ENCODE measurements around the gene MYT1. TPM values are rescaled to one million over a fixed set of nuclear protein-coding genes. Genes with fewer than 3 reads are reported as not detected.

Gene MYT1
- total RNA-seq, 1 experiment from 2014 or later, result 0.69 TPM

DNA sequence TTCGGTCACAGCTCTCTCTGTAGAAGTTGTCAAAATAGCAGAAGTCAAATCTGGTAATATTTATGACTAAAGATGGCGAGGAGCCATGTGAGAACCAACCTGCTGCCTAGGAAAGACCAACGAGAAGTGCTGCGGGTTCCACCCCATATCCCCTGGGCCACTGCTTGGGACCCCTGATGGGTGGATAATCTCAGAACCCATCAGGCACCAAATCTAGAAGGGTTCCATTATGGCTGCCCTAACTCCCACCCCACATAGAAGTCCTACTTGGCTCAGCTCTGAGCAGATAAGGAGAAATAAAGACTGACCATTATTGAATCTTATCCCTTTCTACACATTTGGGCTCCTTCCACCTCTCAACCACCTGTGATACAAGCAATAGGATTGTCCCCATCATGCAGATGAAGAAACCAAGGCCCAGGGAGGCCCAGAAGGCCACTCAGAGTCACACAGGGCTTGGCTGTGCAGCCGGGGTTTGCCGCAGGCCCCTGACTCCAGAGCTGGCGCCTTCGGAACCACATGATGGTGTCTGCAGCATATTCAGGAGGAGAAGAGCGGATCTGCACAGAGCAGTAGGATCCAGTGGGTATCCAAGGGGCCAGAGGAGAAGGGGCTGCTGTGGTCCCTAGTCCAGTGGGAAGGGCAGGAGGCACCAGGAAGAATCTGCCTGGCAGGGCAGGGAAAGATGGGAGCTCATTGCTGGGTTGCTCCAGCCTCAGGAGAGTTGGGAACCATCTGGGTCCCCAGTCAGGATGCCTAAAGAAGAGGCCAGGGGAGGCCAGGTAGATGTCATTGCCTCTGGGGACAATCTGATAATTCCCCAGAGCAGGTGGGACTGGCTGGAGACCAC, 81.7 kb downstream of the MYT1 start:
- DNase-seq, result no peak
- Histone ChIP-seq H3K27me3 (ENCODE audit: control insufficient read depth, insufficient read depth, low read length) (no peaks in the 10 kb centered on the region), H3K36me3 (replicated peaks; ENCODE audit: control insufficient read depth, insufficient read depth, low read length) (no peaks in the 10 kb centered on the region), H3K4me3 (ENCODE audit: insufficient read depth, low read depth, low read length) (no peak overlapping the region)

DNA sequence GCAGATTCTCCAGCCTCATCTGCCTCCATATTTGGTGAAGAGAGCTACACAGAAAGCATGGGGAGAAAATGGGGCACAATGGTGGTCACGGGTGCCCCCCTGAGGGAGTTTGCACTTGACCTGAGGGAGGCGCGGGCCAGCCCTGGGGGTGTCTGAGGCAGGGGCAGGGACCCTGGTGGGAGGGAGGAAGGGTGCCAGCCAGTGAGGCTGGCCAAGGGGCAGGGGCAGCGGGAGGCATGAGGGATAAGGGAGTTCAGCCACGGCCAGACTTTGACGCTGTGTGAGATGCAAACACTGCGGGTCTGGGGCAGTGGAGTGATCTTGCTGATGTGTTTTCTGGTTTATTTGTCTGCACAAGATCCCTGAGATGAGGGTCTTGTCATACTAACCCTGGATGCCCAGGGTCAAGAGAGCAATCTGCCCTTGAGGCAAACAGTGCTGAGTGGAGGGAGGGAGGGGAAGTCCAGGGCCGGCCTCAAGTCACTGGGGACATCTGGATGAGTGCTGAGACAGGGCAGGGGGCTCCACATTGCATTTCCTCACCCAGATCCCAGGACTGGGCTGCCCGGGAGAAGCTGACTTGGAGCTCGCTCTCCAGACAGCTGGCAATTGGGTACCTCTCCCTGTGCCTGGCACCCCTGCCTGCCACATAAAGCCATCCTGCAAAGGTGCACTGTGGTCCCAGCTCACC, 82.5 kb downstream of the MYT1 start:
- H3K36me3 ChIP-seq (replicated peaks; ENCODE audit: control insufficient read depth, insufficient read depth, low read length), result no peaks in the 10 kb centered on the region
- no peaks in the 10 kb centered on the region for H3K27me3 ChIP-seq (ENCODE audit: control insufficient read depth, insufficient read depth, low read length)
- no peak overlapping the region for H3K4me3 ChIP-seq (ENCODE audit: insufficient read depth, low read depth, low read length)
- peak; percentile 39 for DNase-seq

GRCh38 chr20:64247307-64247618, 83.0 kb downstream of the MYT1 start:
- no peak overlapping the region for H3K4me3 ChIP-seq (ENCODE audit: insufficient read depth, low read depth, low read length)
- H3K27me3 ChIP-seq (ENCODE audit: control insufficient read depth, insufficient read depth, low read length), result no peaks in the 10 kb centered on the region
- peak; percentile 35 for DNase-seq
- H3K36me3 ChIP-seq (replicated peaks; ENCODE audit: control insufficient read depth, insufficient read depth, low read length), result no peaks in the 10 kb centered on the region

GRCh38 chr20:64247970-64248841, 84.0 kb downstream of the MYT1 start:
- Histone ChIP-seq H3K27me3 (ENCODE audit: control insufficient read depth, insufficient read depth, low read length) (no peaks in the 10 kb centered on the region), H3K4me3 (ENCODE audit: insufficient read depth, low read depth, low read length) (no peak overlapping the region), H3K36me3 (replicated peaks; ENCODE audit: control insufficient read depth, insufficient read depth, low read length) (no peaks in the 10 kb centered on the region)
- DNase-seq, result peak; percentile 63

GRCh38 chr20:64250027-64250426, 85.8 kb downstream of the MYT1 start:
- Histone ChIP-seq H3K36me3 (replicated peaks; ENCODE audit: control insufficient read depth, insufficient read depth, low read length) (no peaks in the 10 kb centered on the region), H3K4me3 (ENCODE audit: insufficient read depth, low read depth, low read length) (no peak overlapping the region), H3K27me3 (ENCODE audit: control insufficient read depth, insufficient read depth, low read length) (no peaks in the 10 kb centered on the region)
- no peak for DNase-seq

DNA sequence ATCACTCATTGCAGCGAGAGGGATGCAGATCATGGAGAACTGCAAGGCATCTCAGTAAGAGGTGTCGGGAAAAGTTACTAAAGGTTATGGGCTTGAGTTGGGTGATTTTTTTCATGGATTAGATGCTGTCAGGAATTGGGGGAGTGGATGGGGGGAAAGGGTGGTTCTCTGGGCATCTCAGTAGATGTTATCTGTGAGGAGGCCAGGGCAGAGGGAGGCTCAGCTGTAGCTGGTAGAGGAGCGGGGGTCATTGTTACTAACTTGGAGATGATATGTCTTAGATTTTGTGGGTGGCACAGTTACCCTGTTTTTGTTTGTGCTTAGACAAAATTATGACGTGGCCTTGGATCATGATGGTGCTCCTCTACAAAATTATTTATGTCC, 88.7 kb downstream of the MYT1 start:
- H3K27me3 ChIP-seq (ENCODE audit: control insufficient read depth, insufficient read depth, low read length), result no peaks in the 10 kb centered on the region
- DNase-seq, result no peak
- no peak overlapping the region for H3K4me3 ChIP-seq (ENCODE audit: insufficient read depth, low read depth, low read length)
- H3K36me3 ChIP-seq (replicated peaks; ENCODE audit: control insufficient read depth, insufficient read depth, low read length), result no peaks in the 10 kb centered on the region

DNA sequence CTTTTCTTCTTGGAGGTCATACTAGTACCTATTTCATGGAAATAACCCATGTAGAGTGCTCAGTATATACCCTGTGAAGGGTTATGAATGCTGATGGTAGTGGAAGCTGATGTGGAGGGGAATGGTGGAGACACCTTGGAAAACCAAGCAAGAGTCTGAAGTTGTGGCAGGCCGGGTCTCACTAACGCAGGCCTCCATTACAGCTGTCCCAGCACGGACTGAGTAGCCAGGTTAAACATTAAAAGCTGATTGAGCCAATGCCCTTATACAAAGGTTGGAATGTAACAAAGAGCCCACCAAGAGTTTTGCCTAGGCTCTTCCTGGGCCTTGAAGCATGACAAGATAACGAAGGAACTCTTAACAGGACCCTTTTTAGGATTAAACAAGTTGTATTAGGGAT, 89.2 kb downstream of the MYT1 start:
- no peak for DNase-seq
- no peaks in the 10 kb centered on the region for H3K27me3 ChIP-seq (ENCODE audit: control insufficient read depth, insufficient read depth, low read length)
- no peak overlapping the region for H3K4me3 ChIP-seq (ENCODE audit: insufficient read depth, low read depth, low read length)
- H3K36me3 ChIP-seq (replicated peaks; ENCODE audit: control insufficient read depth, insufficient read depth, low read length), result no peaks in the 10 kb centered on the region

GRCh38 chr20:64254156-64254555, 89.9 kb downstream of the MYT1 start:
- no peak for DNase-seq

GRCh38 chr20:64254571-64255360, 90.5 kb downstream of the MYT1 start:
- H3K36me3 ChIP-seq (replicated peaks; ENCODE audit: control insufficient read depth, insufficient read depth, low read length), result no peaks in the 10 kb centered on the region
- DNase-seq, result no peak
- no peaks in the 10 kb centered on the region for H3K27me3 ChIP-seq (ENCODE audit: control insufficient read depth, insufficient read depth, low read length)
- peak overlapping the region; percentile 71 for H3K4me3 ChIP-seq (ENCODE audit: insufficient read depth, low read depth, low read length)

More at GRCh38 chr20:64254156-64254555, 89.9 kb downstream of the MYT1 start:
- no peaks in the 10 kb centered on the region for H3K27me3 ChIP-seq (ENCODE audit: control insufficient read depth, insufficient read depth, low read length)
- H3K36me3 ChIP-seq (replicated peaks; ENCODE audit: control insufficient read depth, insufficient read depth, low read length), result no peaks in the 10 kb centered on the region
- H3K4me3 ChIP-seq (ENCODE audit: insufficient read depth, low read depth, low read length), result no peak overlapping the region

GRCh38 chr20:64255361-64256281, 91.4 kb downstream of the MYT1 start, which contains the start of gene PCMTD2:
Gene PCMTD2 (plus strand): TSS chr20:64255748. CDS start chr20:64259966, 4,218 bp downstream.
- H3K4me3 ChIP-seq (ENCODE audit: insufficient read depth, low read depth, low read length), result peak within 1 kb of the TSS; percentile 71
- DNase-seq, result peak; percentile 99
- H3K27me3 ChIP-seq (ENCODE audit: control insufficient read depth, insufficient read depth, low read length), result no peaks in the 10 kb centered on the region
- H3K36me3 ChIP-seq (replicated peaks; ENCODE audit: control insufficient read depth, insufficient read depth, low read length), result no peaks in the 10 kb centered on the region

DNA sequence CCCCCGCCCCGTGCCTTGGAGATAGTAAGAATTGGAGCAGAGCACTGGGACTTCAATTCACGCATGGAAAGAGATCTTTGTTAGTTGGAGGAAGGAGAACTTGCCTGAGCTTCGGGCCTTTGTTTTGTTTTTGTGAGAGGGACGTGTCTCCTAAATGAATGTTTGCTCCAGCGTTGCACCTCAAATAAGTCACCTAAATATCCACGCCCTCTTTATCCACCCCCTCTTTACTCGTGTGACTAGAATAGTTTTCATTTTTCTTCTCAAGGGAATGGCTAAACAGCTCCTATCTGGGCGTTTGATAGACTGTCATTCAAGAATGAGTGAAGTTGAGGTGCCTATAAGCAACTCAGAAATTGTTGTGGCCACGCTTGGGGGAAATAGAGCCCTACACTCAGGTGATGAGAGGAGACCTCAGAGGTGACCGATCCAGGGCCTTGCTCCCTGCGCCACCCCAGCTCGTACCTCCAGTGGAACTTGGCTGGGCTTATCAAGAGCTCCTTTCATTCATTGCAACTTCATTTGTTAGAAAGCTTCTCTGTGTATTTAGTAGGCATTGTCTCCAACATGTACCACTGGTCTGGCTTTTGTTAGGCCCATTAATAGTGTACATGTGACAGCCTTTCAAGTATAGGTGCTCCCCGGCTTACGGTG, 92.2 kb downstream of the MYT1 start:
- peak overlapping the region; percentile 71 for H3K4me3 ChIP-seq (ENCODE audit: insufficient read depth, low read depth, low read length)
- peak; percentile 42 for DNase-seq
- H3K36me3 ChIP-seq (replicated peaks; ENCODE audit: control insufficient read depth, insufficient read depth, low read length), result no peaks in the 10 kb centered on the region
- no peaks in the 10 kb centered on the region for H3K27me3 ChIP-seq (ENCODE audit: control insufficient read depth, insufficient read depth, low read length)

- H3K27me3 ChIP-seq (ENCODE audit: control insufficient read depth, insufficient read depth, low read length), result no peaks in the 10 kb centered on the region
- H3K4me3 ChIP-seq (ENCODE audit: insufficient read depth, low read depth, low read length), result no peak overlapping the region
- H3K36me3 ChIP-seq (replicated peaks; ENCODE audit: control insufficient read depth, insufficient read depth, low read length), result no peaks in the 10 kb centered on the region
- DNase-seq, result no peak
These were observed 93.0 kb downstream of the MYT1 start for GRCh38 chr20:64257107-64257757.

All from H7 (cell line).